ENCODE measurements around the gene FBXO10. TPM values are rescaled to one million over a fixed set of nuclear protein-coding genes. Genes with fewer than 3 reads are reported as not detected.

The FBXO10 gene
- total RNA-seq, 1 donor from 2014 or later: 13.2 TPM

- DNase-seq (ENCODE audit: low read depth): peak; percentile 99
- no peaks in the 10 kb centered on the region for H3K36me3 ChIP-seq (ENCODE audit: control insufficient read depth, insufficient read depth, low read length)
- TF ChIP-seq, protein P1, sequence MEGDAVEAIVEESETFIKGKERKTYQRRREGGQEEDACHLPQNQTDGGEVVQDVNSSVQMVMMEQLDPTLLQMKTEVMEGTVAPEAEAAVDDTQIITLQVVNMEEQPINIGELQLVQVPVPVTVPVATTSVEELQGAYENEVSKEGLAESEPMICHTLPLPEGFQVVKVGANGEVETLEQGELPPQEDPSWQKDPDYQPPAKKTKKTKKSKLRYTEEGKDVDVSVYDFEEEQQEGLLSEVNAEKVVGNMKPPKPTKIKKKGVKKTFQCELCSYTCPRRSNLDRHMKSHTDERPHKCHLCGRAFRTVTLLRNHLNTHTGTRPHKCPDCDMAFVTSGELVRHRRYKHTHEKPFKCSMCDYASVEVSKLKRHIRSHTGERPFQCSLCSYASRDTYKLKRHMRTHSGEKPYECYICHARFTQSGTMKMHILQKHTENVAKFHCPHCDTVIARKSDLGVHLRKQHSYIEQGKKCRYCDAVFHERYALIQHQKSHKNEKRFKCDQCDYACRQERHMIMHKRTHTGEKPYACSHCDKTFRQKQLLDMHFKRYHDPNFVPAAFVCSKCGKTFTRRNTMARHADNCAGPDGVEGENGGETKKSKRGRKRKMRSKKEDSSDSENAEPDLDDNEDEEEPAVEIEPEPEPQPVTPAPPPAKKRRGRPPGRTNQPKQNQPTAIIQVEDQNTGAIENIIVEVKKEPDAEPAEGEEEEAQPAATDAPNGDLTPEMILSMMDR (IDR thresholded peaks at IDR 0.05; ENCODE audit: insufficient read depth, low read length, poor library complexity, severe bottlenecking): no peak
- H3K4me3 ChIP-seq (ENCODE audit: low read depth, low read length): peak within 1 kb of the TSS; percentile 83
- no peaks in the 10 kb centered on the region for H3K27me3 ChIP-seq (ENCODE audit: control insufficient read depth, insufficient read depth, low read length)
Measured at GRCh38 chr9:37465249-37466036, 110.7 kb downstream of the FBXO10 start, which contains the start of gene ZBTB5. ZBTB5 (minus strand) TSS chr9:37465450; CDS start chr9:37442551, 22,899 bp downstream.

DNA sequence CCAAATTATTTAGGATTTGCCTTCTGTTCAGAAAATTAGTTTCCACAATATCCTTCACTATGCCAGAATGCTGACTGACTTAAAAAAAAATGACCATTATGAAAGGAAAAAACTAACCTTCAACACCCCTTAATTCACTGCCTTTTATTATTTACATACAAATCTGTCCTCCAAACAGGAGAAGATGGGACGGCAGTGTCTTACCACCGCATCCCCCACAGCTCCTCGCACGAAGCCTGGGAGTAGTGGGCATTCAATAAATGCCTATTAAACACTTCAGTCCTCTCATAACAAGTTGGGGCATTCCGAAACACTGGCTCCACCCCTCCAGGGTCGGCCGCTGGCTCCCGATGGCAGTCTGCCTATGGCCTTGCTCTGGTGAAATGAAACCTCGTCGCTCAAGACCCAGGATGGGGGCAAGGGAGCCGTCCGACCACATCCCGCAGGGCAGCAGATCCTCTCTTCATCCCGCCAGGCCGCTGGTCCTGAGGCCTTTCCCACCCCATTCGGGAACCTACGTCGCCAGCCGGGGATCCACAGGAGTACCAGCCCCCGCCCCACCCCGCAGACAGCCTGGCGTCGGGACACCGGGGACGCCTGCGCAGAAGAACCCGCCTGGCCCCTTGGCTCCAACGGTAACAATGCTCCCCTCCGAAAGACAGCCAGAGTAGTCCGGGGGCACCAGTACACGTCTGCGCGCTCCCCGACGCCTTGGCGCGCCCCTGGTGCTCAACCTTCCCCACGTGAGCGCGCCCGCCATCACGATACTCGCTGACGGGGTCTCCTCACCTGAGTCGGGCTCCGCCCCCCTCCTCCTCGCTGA, 111.5 kb downstream of the FBXO10 start:
- peak; percentile 28 for DNase-seq (ENCODE audit: low read depth)
- TF ChIP-seq, protein P1 (IDR thresholded peaks at IDR 0.05; ENCODE audit: insufficient read depth, low read length, poor library complexity, severe bottlenecking): no peak
- Histone ChIP-seq H3K27me3 (ENCODE audit: control insufficient read depth, insufficient read depth, low read length) (no peaks in the 10 kb centered on the region), H3K4me3 (ENCODE audit: low read depth, low read length) (peak overlapping the region; percentile 83), H3K36me3 (ENCODE audit: control insufficient read depth, insufficient read depth, low read length) (no peaks in the 10 kb centered on the region)

DNA sequence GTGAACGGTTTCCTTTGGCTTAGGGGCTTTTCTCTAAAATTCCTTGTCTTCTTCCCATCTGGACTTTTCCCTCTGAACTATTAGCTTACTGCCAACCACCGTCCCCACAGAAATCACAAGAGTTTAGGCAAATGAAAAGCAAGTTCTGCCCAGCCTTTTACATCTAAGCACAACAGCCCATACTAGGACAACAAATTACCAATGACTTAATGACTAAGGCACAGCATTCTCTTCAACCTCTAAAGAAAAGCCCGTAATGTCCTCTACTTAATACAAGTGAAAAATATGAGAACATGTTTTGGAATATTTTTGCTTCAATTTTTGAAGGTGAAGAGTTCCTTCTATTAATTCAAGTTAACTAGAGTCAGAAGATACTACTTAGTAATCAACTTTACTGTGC, 112.2 kb downstream of the FBXO10 start:
- Histone ChIP-seq H3K4me3 (ENCODE audit: low read depth, low read length) (peak overlapping the region; percentile 83), H3K27me3 (ENCODE audit: control insufficient read depth, insufficient read depth, low read length) (no peaks in the 10 kb centered on the region), H3K36me3 (ENCODE audit: control insufficient read depth, insufficient read depth, low read length) (no peaks in the 10 kb centered on the region)
- DNase-seq (ENCODE audit: low read depth): no peak
- TF ChIP-seq, protein P1 (IDR thresholded peaks at IDR 0.05; ENCODE audit: insufficient read depth, low read length, poor library complexity, severe bottlenecking): no peak

Other genes starting within 250 kb of the FBXO10 start
- gene GRHPR, start 153.7 kb downstream of the FBXO10 start, total RNA-seq: 119 and 142 TPM in 2 replicates
- 12.4 and 14.1 TPM in 2 replicates for gene ZBTB5, start 110.9 kb downstream of the FBXO10 start, total RNA-seq
- gene POLR1E, start 90.4 kb downstream of the FBXO10 start, total RNA-seq: 24.4 and 26.9 TPM in 2 replicates
- 111 and 127 TPM in 2 replicates for gene TOMM5, start 16.2 kb upstream of the FBXO10 start, total RNA-seq
- gene FRMPD1, start 74.6 kb upstream of the FBXO10 start, total RNA-seq: 0.04 TPM in 1 of 2 replicates, not detected in the other
- 3.5 and 4.2 TPM in 2 replicates for gene TRMT10B, start 177.4 kb upstream of the FBXO10 start, total RNA-seq
- gene EXOSC3, start 208.7 kb upstream of the FBXO10 start, total RNA-seq: 27.6 and 50.4 TPM in 2 replicates
- 20.7 and 21.6 TPM in 2 replicates for gene DCAF10, start 224.4 kb upstream of the FBXO10 start, total RNA-seq